ENCODE data around the gene FOXM1. TPM values are rescaled to one million over a fixed set of nuclear protein-coding genes. Genes with fewer than 3 reads are reported as not detected.

Gene FOXM1
- total and polyA plus RNA-seq, 3 donors from 2014 or later = 18.1 to 59.7 (median 32.3) TPM

GRCh38 chr12:2829275-2829674 lies 47.7 kb downstream of the FOXM1 start:
- TF ChIP-seq CTCF (IDR thresholded peaks at IDR 0.05) (no peak), POLR2A (IDR thresholded peaks at IDR 0.05) (no peak)
- Histone ChIP-seq H3K36me3 (ENCODE audit: low read depth, missing control alignments) (no peaks in the 10 kb centered on the region), H3K4me1 (no peaks in the 10 kb centered on the region), H3K9me3 (no peaks in the 10 kb centered on the region), H3K4me3 (no peak overlapping the region), H3K27ac (no peak overlapping the region), H3K27me3 (no peaks in the 10 kb centered on the region)
- intact Hi-C loops (cut with DNase I; ENCODE audit: low total_unique reads) = no loop called here
- no peak for DNase-seq
- WGBS, 2 donors = 92 to 95% methylated on average over 6 of the region's 6 CpGs

GRCh38 chr12:2826721-2827515 lies 50.1 kb downstream of the FOXM1 start:
- 84 to 93% methylated on average over 14 of the region's 14 CpGs for WGBS, 2 donors
- intact Hi-C loops (cut with DNase I; ENCODE audit: low total_unique reads) = no loop called here
- no peak overlapping the region for H3K27ac ChIP-seq
- no peaks in the 10 kb centered on the region for H3K9me3 ChIP-seq
- no peaks in the 10 kb centered on the region for H3K4me1 ChIP-seq
- no peaks in the 10 kb centered on the region for H3K27me3 ChIP-seq
- TF ChIP-seq POLR2A (IDR thresholded peaks at IDR 0.05) = no peak
- no peak for TF ChIP-seq CTCF (IDR thresholded peaks at IDR 0.05)
- DNase-seq = no peak
- no peaks in the 10 kb centered on the region for H3K36me3 ChIP-seq (ENCODE audit: low read depth, missing control alignments)
- no peak overlapping the region for H3K4me3 ChIP-seq

GRCh38 chr12:2826036-2826435 lies 50.9 kb downstream of the FOXM1 start:
- H3K27ac ChIP-seq = no peak overlapping the region
- no peak for DNase-seq
- intact Hi-C loops (cut with DNase I; ENCODE audit: low total_unique reads) = no loop called here

GRCh38 chr12:2825132-2825531 lies 51.8 kb downstream of the FOXM1 start:
- H3K4me3 ChIP-seq = no peak overlapping the region
- H3K4me1 ChIP-seq = no peaks in the 10 kb centered on the region
- 74 to 86% methylated on average over 4 of the region's 4 CpGs for WGBS, 2 donors
- no peak overlapping the region for H3K27ac ChIP-seq
- H3K36me3 ChIP-seq (ENCODE audit: low read depth, missing control alignments) = no peaks in the 10 kb centered on the region
- no peaks in the 10 kb centered on the region for H3K27me3 ChIP-seq
- intact Hi-C loops (cut with DNase I; ENCODE audit: low total_unique reads) = no loop called here
- no peaks in the 10 kb centered on the region for H3K9me3 ChIP-seq
- DNase-seq = no peak
- TF ChIP-seq CTCF (IDR thresholded peaks at IDR 0.05) = no peak
- no peak for TF ChIP-seq POLR2A (IDR thresholded peaks at IDR 0.05)

More at GRCh38 chr12:2826036-2826435, 50.9 kb downstream of the FOXM1 start:
- Histone ChIP-seq H3K4me3 (no peak overlapping the region), H3K36me3 (ENCODE audit: low read depth, missing control alignments) (no peaks in the 10 kb centered on the region), H3K9me3 (no peaks in the 10 kb centered on the region), H3K4me1 (no peaks in the 10 kb centered on the region), H3K27me3 (no peaks in the 10 kb centered on the region)
- WGBS, 2 donors = 92 to 95% methylated on average over 3 of the region's 3 CpGs
- TF ChIP-seq CTCF (IDR thresholded peaks at IDR 0.05) (no peak), POLR2A (IDR thresholded peaks at IDR 0.05) (no peak)

GRCh38 chr12:2824541-2824940 lies 52.4 kb downstream of the FOXM1 start:
- intact Hi-C loops (cut with DNase I; ENCODE audit: low total_unique reads) = no loop called here
- H3K9me3 ChIP-seq = no peaks in the 10 kb centered on the region
- H3K36me3 ChIP-seq (ENCODE audit: low read depth, missing control alignments) = no peaks in the 10 kb centered on the region
- no peak for TF ChIP-seq CTCF (IDR thresholded peaks at IDR 0.05)
- no peak for TF ChIP-seq POLR2A (IDR thresholded peaks at IDR 0.05)
- no peak overlapping the region for H3K4me3 ChIP-seq
- WGBS, 2 donors = 68 to 88% methylated on average over 6 of the region's 6 CpGs
- no peak overlapping the region for H3K27ac ChIP-seq
- no peaks in the 10 kb centered on the region for H3K4me1 ChIP-seq
- H3K27me3 ChIP-seq = no peaks in the 10 kb centered on the region
- DNase-seq = no peak

Measured in testis (tissue), 3 donors.